GM10248 (cell line): ENCODE results near the gene SIPA1L3.

ENCODE experiments used
- CTCF ChIA-PET: fragments of 300-600 bp; sonication (Branson Sonifier 250); formaldehyde crosslinking; extraction: SDS; loops from one replicate; lab custom pipeline; 2021; ENCODE audit warnings: antibody characterized with exemption; lab: Yijun Ruan, JAX
- POLR2A ChIA-PET: fragments of 350-650 bp; sonication (Branson Sonifier 250); formaldehyde crosslinking; extraction: SDS; loops from one replicate; lab custom pipeline; 2020; ENCODE audit warnings: antibody characterized with exemption; lab: Yijun Ruan, JAX
- DNase-seq: peaks from one replicate; pipeline ENCODE4 v3.0.0; 2012; ENCODE audit errors: extremely low spot score
- TF ChIP-seq, protein P1 (sequence below): IDR thresholded peaks from 2 replicates; pipeline ENCODE4 v1.5.1; 2012; ENCODE audit warnings: mild to moderate bottlenecking, low read depth; ENCODE audit errors: extremely low read depth, missing control alignments, control extremely low read depth

The SIPA1L3 gene

DNA sequence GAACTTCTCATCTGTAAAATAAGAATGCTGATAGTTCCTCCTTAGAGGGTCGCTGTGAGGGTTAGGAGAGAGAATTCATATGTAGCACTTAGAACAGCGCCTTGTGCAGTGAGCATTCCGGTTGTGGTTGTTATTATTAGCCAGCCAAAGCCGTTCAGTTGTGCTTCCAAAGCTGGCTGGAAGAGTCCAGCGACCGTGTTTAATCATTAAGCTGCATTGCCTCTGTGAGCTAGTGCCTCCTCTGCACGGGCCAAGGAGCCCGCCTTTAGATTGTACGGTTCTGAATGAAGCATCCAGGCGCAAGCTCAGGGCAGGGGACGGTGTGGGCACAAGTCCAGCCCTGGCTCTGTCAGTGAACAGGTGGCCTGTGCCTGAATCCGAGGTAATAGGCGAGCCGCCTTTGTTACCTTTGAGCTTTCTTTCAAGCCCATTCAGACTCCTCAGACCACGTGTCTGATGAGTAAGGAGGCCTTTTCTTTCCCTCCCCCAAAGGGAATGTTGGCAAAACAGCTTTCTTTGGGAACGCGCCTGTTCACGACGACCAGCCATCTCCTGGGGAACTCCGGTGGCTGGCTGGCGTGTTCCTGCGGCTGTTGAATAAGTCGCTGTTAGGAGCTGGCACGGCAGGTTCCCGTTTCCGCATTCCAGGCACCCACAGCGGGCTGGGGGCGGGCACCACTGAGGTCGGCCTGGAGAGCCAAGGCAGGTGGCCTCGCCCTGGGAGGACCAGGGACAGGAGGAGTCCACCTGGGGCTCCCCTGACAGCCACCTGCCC lies 25.1 kb downstream of the SIPA1L3 start:
- peak; percentile 62 for DNase-seq
- ChIA-PET POLR2A (interaction anchor here (0.6 to 1.4 kb wide), 3 partner anchors 18 to 109 kb away, joined by 3 to 4 read pairs (median 3); no protein-coding TSS in a partner anchor), CTCF (interaction anchor here (0.8 to 3.4 kb wide), 14 partner anchors 10 to 112 kb away, joined by 3 to 30 read pairs (median 5); partner anchors contain the start of genes SIPA1L3 and WDR87)
- TF ChIP-seq, protein P1, sequence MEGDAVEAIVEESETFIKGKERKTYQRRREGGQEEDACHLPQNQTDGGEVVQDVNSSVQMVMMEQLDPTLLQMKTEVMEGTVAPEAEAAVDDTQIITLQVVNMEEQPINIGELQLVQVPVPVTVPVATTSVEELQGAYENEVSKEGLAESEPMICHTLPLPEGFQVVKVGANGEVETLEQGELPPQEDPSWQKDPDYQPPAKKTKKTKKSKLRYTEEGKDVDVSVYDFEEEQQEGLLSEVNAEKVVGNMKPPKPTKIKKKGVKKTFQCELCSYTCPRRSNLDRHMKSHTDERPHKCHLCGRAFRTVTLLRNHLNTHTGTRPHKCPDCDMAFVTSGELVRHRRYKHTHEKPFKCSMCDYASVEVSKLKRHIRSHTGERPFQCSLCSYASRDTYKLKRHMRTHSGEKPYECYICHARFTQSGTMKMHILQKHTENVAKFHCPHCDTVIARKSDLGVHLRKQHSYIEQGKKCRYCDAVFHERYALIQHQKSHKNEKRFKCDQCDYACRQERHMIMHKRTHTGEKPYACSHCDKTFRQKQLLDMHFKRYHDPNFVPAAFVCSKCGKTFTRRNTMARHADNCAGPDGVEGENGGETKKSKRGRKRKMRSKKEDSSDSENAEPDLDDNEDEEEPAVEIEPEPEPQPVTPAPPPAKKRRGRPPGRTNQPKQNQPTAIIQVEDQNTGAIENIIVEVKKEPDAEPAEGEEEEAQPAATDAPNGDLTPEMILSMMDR = no peak

DNA sequence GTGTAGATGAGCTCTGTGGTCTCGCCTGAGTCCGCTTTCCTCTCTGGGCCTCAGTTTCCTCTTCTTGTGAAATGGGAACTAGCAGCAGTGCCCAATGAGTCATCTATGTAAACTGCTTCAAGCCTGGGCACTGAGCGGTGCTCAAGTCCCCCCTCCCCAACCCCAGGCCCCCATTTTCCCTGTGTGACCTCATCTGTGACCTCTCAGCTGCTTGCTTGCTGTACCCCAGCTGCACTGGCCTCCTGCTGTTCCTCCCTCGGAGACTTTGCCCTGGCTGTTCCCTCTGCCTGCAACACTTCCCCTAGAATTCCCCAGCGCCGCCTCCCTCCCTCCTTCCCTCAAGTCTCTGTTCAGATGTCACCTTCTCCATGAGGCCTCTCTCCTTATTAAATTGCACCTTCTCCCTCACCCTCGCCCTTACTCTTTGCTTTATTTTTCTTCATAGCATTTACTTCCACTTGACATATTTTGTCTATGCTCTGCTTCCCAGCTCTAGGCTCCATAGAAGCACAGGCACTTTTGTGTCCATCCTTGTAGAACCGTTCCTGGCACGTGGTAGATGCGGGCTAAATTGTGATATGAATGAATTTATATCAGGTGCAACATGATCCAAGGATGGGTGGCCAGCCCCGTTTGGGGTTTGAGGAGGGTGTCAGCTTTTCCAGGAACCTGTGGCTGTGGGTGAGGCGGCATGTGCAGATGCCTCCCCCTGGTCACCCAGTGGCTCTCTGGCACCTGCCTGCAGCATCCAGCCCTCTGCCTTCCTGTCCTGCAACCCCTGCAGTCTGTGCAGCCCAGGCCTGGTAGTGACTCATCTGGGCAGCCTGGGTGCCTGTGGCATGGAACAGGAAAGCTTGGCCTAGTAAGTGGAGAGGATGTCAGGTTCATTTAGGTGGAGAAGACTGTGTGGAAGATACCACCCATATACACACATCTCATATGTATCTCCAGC lies 26.3 kb downstream of the SIPA1L3 start:
- ChIA-PET CTCF (interaction anchor here (0.9 to 3.4 kb wide), 11 partner anchors 11 to 103 kb away, joined by 3 to 30 read pairs (median 3); partner anchors contain the start of genes SIPA1L3 and WDR87), POLR2A (interaction anchor here (0.6 to 1.4 kb wide), 3 partner anchors 16 to 108 kb away, joined by 3 to 4 read pairs (median 3); no protein-coding TSS in a partner anchor)
- TF ChIP-seq, protein P1 = no peak
- no peak for DNase-seq

DNA sequence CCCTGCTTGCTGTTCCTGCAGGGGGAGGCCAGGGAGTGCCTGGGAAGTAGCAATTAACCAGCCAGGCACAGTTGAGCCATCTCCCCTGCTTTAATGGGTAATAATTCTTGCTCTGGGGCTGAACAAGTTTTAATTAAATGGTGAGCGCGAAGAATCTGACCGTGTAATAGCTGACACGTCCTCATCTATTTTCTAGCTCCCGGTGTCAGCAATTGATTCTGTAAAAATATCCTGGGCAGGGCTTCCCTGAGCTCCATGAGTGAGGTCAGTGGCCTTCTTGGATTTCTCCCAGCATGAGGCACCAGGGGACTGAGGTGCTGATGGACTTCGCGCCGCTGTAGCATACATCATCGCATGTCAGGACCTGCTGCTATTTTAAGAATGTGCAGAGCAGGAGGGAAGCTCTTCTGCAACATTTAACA lies 26.9 kb downstream of the SIPA1L3 start:
- TF ChIP-seq, protein P1 = no peak
- DNase-seq = no peak
- ChIA-PET CTCF (interaction anchor here (0.9 to 1.5 kb wide), 3 partner anchors 15 to 35 kb away, joined by 3 read pairs; no protein-coding TSS in a partner anchor), POLR2A (no interaction called here)

DNA sequence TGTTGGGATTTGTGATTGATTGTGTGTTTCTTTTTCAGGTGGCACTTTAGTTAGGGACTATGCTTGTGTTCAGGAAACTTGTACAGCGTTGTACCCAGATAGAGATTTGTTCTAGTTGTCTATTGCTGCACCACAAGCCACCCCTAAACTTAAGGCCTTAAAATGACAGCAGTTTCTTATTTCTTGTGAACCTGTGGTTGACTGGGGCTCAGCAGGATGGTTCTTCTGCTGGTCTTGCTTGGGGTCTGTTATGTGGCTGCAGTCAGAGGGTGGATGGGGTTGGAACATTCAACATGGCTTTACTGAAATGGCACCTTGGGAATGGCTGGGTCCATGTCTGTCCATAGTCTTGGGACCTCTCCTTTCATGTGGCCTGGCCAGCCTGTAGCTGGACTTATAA lies 28.3 kb downstream of the SIPA1L3 start:
- TF ChIP-seq, protein P1 = no peak
- CTCF ChIA-PET = no interaction called here
- POLR2A ChIA-PET = no interaction called here
- DNase-seq = no peak

DNA sequence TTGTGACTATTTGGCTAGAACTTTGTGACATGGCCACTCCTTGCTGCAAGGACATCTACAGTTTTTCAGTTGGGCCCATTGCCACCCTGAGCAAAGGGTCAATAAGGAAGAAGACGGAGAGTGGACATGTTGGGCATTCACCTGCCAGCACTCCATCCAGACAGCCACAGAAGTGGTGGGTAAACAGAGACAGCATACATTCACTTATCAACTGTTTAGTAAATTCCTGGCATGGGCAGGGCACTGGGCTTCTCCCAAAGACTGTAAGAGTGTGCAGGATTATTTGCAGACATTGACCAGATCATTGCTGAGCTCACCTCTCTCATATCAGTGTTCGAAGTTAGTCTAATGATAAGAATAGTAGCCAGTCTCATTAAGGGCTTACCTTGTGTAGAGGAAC lies 29.2 kb downstream of the SIPA1L3 start:
- POLR2A ChIA-PET = no interaction called here
- TF ChIP-seq, protein P1 = no peak
- no peak for DNase-seq
- CTCF ChIA-PET = no interaction called here

DNA sequence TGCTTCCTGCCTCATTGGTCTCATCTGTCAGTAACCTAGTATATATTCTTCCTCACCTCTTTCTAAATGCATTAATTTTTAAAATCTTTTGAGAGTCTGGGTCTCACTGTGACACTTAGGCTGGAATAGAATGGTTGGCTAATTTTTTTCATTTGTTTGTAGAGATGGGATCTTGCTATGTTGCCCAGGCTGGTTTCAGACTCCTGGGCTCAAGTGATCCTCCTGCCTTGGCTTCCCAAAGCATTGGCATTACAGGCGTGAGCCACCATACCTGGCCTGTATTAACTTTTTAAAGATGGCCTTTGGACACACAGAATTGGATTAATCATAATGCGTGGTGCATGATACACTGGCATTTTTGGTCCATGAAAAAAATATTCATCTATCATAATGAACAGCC lies 29.9 kb downstream of the SIPA1L3 start:
- POLR2A ChIA-PET = no interaction called here
- CTCF ChIA-PET = no interaction called here
- DNase-seq = no peak
- TF ChIP-seq, protein P1 = no peak
